ENCODE results near the gene ATXN1. TPM values are rescaled to one million over a fixed set of nuclear protein-coding genes. Genes with fewer than 3 reads are reported as not detected.

The ATXN1 gene
- total RNA-seq, 1 donor from 2014 or later = 71.2 TPM

GRCh38 chr6:16370943-16371342 is 390.3 kb downstream of the ATXN1 start:
- Histone ChIP-seq H3K27me3 (no peaks in the 10 kb centered on the region), H3K4me3 (no peak overlapping the region), H3K27ac (no peak overlapping the region), H3K36me3 (no peaks in the 10 kb centered on the region), H3K9me3 (no peaks in the 10 kb centered on the region), H3K4me1 (peaks cover 5% of the 10 kb centered on the region)
- no peak for TF ChIP-seq CTCF (IDR thresholded peaks at IDR 0.05)
- intact Hi-C loops (cut with DNase I) = no loop called here
- DNase-seq (no peak), ATAC-seq (no peak)

GRCh38 chr6:16369989-16370388 is 391.3 kb downstream of the ATXN1 start:
- H3K36me3 ChIP-seq = no peaks in the 10 kb centered on the region
- TF ChIP-seq CTCF (IDR thresholded peaks at IDR 0.05) = no peak
- DNase-seq (no peak), ATAC-seq (no peak)
- no peaks in the 10 kb centered on the region for H3K4me1 ChIP-seq
- intact Hi-C loops (cut with DNase I) = no loop called here
- no peak overlapping the region for H3K4me3 ChIP-seq
- no peaks in the 10 kb centered on the region for H3K9me3 ChIP-seq
- H3K27me3 ChIP-seq = no peaks in the 10 kb centered on the region
- no peak overlapping the region for H3K27ac ChIP-seq

- Histone ChIP-seq H3K4me1 (no peaks in the 10 kb centered on the region), H3K27ac (no peak overlapping the region), H3K4me3 (no peak overlapping the region), H3K36me3 (no peaks in the 10 kb centered on the region), H3K9me3 (no peaks in the 10 kb centered on the region), H3K27me3 (no peaks in the 10 kb centered on the region)
- TF ChIP-seq CTCF (IDR thresholded peaks at IDR 0.05) = no peak
- DNase-seq = no peak
- intact Hi-C loops (cut with DNase I) = no loop called here
- no peak for ATAC-seq
Observed at GRCh38 chr6:16369140-16369745, 392.0 kb downstream of the ATXN1 start.

- intact Hi-C loops (cut with DNase I) = no loop called here
- no peaks in the 10 kb centered on the region for H3K27me3 ChIP-seq
- DNase-seq = no peak
- no peaks in the 10 kb centered on the region for H3K9me3 ChIP-seq
- H3K4me1 ChIP-seq = no peaks in the 10 kb centered on the region
- no peaks in the 10 kb centered on the region for H3K36me3 ChIP-seq
- no peak overlapping the region for H3K4me3 ChIP-seq
- no peak overlapping the region for H3K27ac ChIP-seq
- ATAC-seq = no peak
- no peak for TF ChIP-seq CTCF (IDR thresholded peaks at IDR 0.05)
Observed at GRCh38 chr6:16367571-16367970, 393.7 kb downstream of the ATXN1 start.

- Histone ChIP-seq H3K4me3 (no peak overlapping the region), H3K9me3 (no peaks in the 10 kb centered on the region), H3K27ac (no peak overlapping the region), H3K36me3 (no peaks in the 10 kb centered on the region), H3K4me1 (no peaks in the 10 kb centered on the region), H3K27me3 (no peaks in the 10 kb centered on the region)
- intact Hi-C loops (cut with DNase I) = no loop called here
- DNase-seq = no peak
- TF ChIP-seq CTCF (IDR thresholded peaks at IDR 0.05) = no peak
- no peak for ATAC-seq
Observed at GRCh38 chr6:16363749-16364148, 397.5 kb downstream of the ATXN1 start.

Measured in upper lobe of right lung (tissue), 1 donor.